HG02610 (cell line): Measurements from ENCODE around the gene CCDC97.
A peak's percentile ranks its signal among the peaks of the same experiment; 100 is the strongest.
"Not testable (repeated sequence)": the region's sequence is repeated elsewhere in the genome, so short reads cannot be mapped to it uniquely, and the experiment has no call there.

Source experiments
- ATAC-seq: cut with Tn5 transposase; IDR thresholded peaks from one replicate; pipeline ENCODE4 v1.9.1; 2021; ENCODE audit warnings: mild to moderate bottlenecking, moderate library complexity; ENCODE audit not compliant: unreplicated experiment

CCDC97 gene

GRCh38 chr19:41357746-41358145 is 47.8 kb downstream of the CCDC97 start:
- no peak for ATAC-seq

- ATAC-seq, result no peak
Measured at GRCh38 chr19:41359741-41360140, 49.8 kb downstream of the CCDC97 start.

- ATAC-seq, result no peak
Measured at GRCh38 chr19:41362143-41362847, 52.3 kb downstream of the CCDC97 start.

GRCh38 chr19:41363371-41363752 is 53.4 kb downstream of the CCDC97 start:
- no peak for ATAC-seq

- ATAC-seq, result peak; percentile 84
Measured at GRCh38 chr19:41363753-41364523, 54.0 kb downstream of the CCDC97 start, which contains the start of gene B9D2. Gene B9D2 (minus strand): TSS chr19:41364149. CDS start chr19:41363519, 630 bp downstream.

- ATAC-seq, result no peak
Measured at GRCh38 chr19:41364524-41365391, 54.8 kb downstream of the CCDC97 start.

GRCh38 chr19:41366089-41366488 is 56.1 kb downstream of the CCDC97 start:
- no peak for ATAC-seq

- no peak for ATAC-seq
Measured at GRCh38 chr19:41367848-41368301, 57.9 kb downstream of the CCDC97 start.

- no peak for ATAC-seq
Measured at GRCh38 chr19:41369769-41370168, 59.8 kb downstream of the CCDC97 start.

GRCh38 chr19:41371119-41371518 is 61.1 kb downstream of the CCDC97 start:
- not testable (repeated sequence) for ATAC-seq

GRCh38 chr19:41371541-41371940 is 61.6 kb downstream of the CCDC97 start:
- ATAC-seq, result no peak

- no peak for ATAC-seq
Measured at GRCh38 chr19:41372501-41372900, 62.5 kb downstream of the CCDC97 start.

- no peak for ATAC-seq
Measured at GRCh38 chr19:41373993-41374392, 64.0 kb downstream of the CCDC97 start.
